HG03097 (cell line): ENCODE data around the gene GNAT2.

Experiments used
- ATAC-seq: cut with Tn5 transposase; IDR thresholded peaks from one replicate; pipeline ENCODE4 v1.9.1; 2021; ENCODE audit not compliant: unreplicated experiment, low FRiP score

Gene GNAT2

GRCh38 chr1:109629372-109630030, 10.1 kb upstream of the GNAT2 start:
- no peak for ATAC-seq

GRCh38 chr1:109628540-109629321, 9.3 kb upstream of the GNAT2 start:
- ATAC-seq: no peak

GRCh38 chr1:109627692-109628399, 8.4 kb upstream of the GNAT2 start:
- no peak for ATAC-seq

- no peak for ATAC-seq
Measured at GRCh38 chr1:109626682-109627408, 7.4 kb upstream of the GNAT2 start.

GRCh38 chr1:109625601-109626560, 6.5 kb upstream of the GNAT2 start:
- ATAC-seq: no peak

GRCh38 chr1:109625176-109625575, 5.8 kb upstream of the GNAT2 start:
- no peak for ATAC-seq

GRCh38 chr1:109624201-109625010, 5.0 kb upstream of the GNAT2 start:
- no peak for ATAC-seq

GRCh38 chr1:109623601-109624161, 4.3 kb upstream of the GNAT2 start:
- ATAC-seq: no peak

- ATAC-seq: no peak
Measured at GRCh38 chr1:109622895-109623294, 3.5 kb upstream of the GNAT2 start.

GRCh38 chr1:109622137-109622892, 2.9 kb upstream of the GNAT2 start:
- ATAC-seq: no peak

GRCh38 chr1:109621379-109622136, 2.1 kb upstream of the GNAT2 start:
- no peak for ATAC-seq

- peak; percentile 48 for ATAC-seq
Measured at GRCh38 chr1:109620841-109621286, 1.4 kb upstream of the GNAT2 start.

GRCh38 chr1:109620401-109620791, 980 bp upstream of the GNAT2 start:
- no peak for ATAC-seq

GRCh38 chr1:109618661-109619575, 498 bp downstream of the GNAT2 start:
- no peak for ATAC-seq

GRCh38 chr1:109617291-109617801, 2.1 kb downstream of the GNAT2 start:
- no peak for ATAC-seq

- no peak for ATAC-seq
Measured at GRCh38 chr1:109616391-109616790, 3.0 kb downstream of the GNAT2 start.
